WTC11 (cell line): ENCODE measurements around the gene INSYN1. TPM values are rescaled to one million over a fixed set of nuclear protein-coding genes. Genes with fewer than 3 reads are reported as not detected.

Source experiments
- ATAC-seq: fragments of 200-7000 bp; cut with Tn5 transposase; 2 replicates; pipeline ENCODE4 v1.10.0; 2021; ENCODE audit warnings: mild to moderate bottlenecking, moderate library complexity
- CTCF ChIA-PET: fragments of 300-600 bp; sonication (Branson Sonifier 250); formaldehyde crosslinking; loops from one replicate; lab custom pipeline; 2021; ENCODE audit warnings: antibody characterized with exemption; lab: Charles Lee
- POLR2A ChIA-PET: fragments of 350-600 bp; sonication (Branson Sonifier 250); formaldehyde crosslinking; loops from one replicate; lab custom pipeline; 2021; ENCODE audit warnings: antibody characterized with exemption; lab: Charles Lee
- DNase-seq: peaks from one replicate; pipeline ENCODE4 v3.0.0; 2021; ENCODE audit warnings: low spot score
- H3K27ac Mint-ChIP-seq: 2 replicates; pipeline ENCODE4 v1.8.0; 2021; ENCODE audit warnings: mixed read lengths
- H3K27me3 Mint-ChIP-seq: 2 replicates; pipeline ENCODE4 v1.8.0; 2021; ENCODE audit warnings: low read depth, mild to moderate bottlenecking, moderate library complexity, mixed read lengths
- H3K36me3 Mint-ChIP-seq: 2 replicates; pipeline ENCODE4 v1.8.0; 2021; ENCODE audit warnings: mixed read lengths
- H3K4me1 Mint-ChIP-seq: 2 replicates; pipeline ENCODE4 v1.8.0; 2022; ENCODE audit warnings: mixed read lengths
- H3K4me3 Mint-ChIP-seq: 2 replicates; pipeline ENCODE4 v1.8.0; 2021; ENCODE audit warnings: mild to moderate bottlenecking, moderate library complexity, mixed read lengths
- H3K9me3 Mint-ChIP-seq: 2 replicates; pipeline ENCODE4 v1.8.0; 2021; ENCODE audit warnings: mixed read lengths
- ATF1 ChIP-seq: sonication (generic); formaldehyde crosslinking; IDR thresholded peaks from 2 replicates; pipeline ENCODE4 v1.8.1; 2023; ENCODE audit warnings: mild to moderate bottlenecking, moderate library complexity, missing genetic modification reagents
- GRHL2 ChIP-seq: fragments of 250-450 bp; sonication (Bioruptor Pico); IDR thresholded peaks from 2 replicates; pipeline ENCODE4 v1.8.0; 2022; ENCODE audit warnings: mild to moderate bottlenecking, moderate library complexity; ENCODE audit not compliant: insufficient replicate concordance, severe bottlenecking
- NR1H2 ChIP-seq: sonication (generic); formaldehyde crosslinking; IDR thresholded peaks from 2 replicates; pipeline ENCODE4 v1.9.0; 2021; ENCODE audit warnings: mild to moderate bottlenecking, moderate library complexity, missing genetic modification reagents
- TP53 ChIP-seq: sonication (generic); formaldehyde crosslinking; IDR thresholded peaks from 2 replicates; pipeline ENCODE4 v1.8.1; 2023; ENCODE audit warnings: mild to moderate bottlenecking, missing genetic modification reagents
- ZBTB21 ChIP-seq: sonication (generic); formaldehyde crosslinking; IDR thresholded peaks from 2 replicates; pipeline ENCODE4 v1.8.1; 2023; ENCODE audit warnings: mild to moderate bottlenecking, missing genetic modification reagents, borderline replicate concordance
- ZNF232 ChIP-seq: sonication (generic); formaldehyde crosslinking; IDR thresholded peaks from 2 replicates; pipeline ENCODE4 v1.8.0; 2022; ENCODE audit warnings: mild to moderate bottlenecking, missing genetic modification reagents
- total RNA-seq: library from RNA; stranded (reverse); gene quantifications from 3 replicates; pipeline ENCODE4 v1.2.3, GENCODE V29; 2021
- TF ChIP-seq, protein P1 (sequence below): sonication (generic); formaldehyde crosslinking; IDR thresholded peaks from 2 replicates; pipeline ENCODE4 v1.8.1; 2023; ENCODE audit warnings: mild to moderate bottlenecking, missing genetic modification reagents, moderate library complexity
- TF ChIP-seq, protein P2 (sequence below): sonication (generic); formaldehyde crosslinking; IDR thresholded peaks from 2 replicates; pipeline ENCODE4 v1.8.1; 2022; ENCODE audit warnings: low read depth, mild to moderate bottlenecking, moderate library complexity, missing genetic modification reagents, borderline replicate concordance
- TF ChIP-seq, protein P3 (sequence below): sonication (generic); formaldehyde crosslinking; IDR thresholded peaks from 2 replicates; pipeline ENCODE4 v1.8.0; 2022; ENCODE audit warnings: missing genetic modification reagents
- TF ChIP-seq, protein P4 (sequence below): sonication (generic); formaldehyde crosslinking; IDR thresholded peaks from 2 replicates; pipeline ENCODE4 v1.8.1; 2023; ENCODE audit warnings: mild to moderate bottlenecking, missing genetic modification reagents
- TF ChIP-seq, protein P5 (sequence below): fragments of 250-450 bp; sonication (Bioruptor Pico); IDR thresholded peaks from 2 replicates; pipeline ENCODE4 v1.9.0; 2021; ENCODE audit warnings: mild to moderate bottlenecking
- TF ChIP-seq, protein P6 (sequence below): sonication (generic); formaldehyde crosslinking; IDR thresholded peaks from 2 replicates; pipeline ENCODE4 v1.8.1; 2022; ENCODE audit warnings: missing genetic modification reagents, borderline replicate concordance

INSYN1 gene
- total RNA-seq, 1 experiment from 2014 or later = 11.9 TPM

DNA sequence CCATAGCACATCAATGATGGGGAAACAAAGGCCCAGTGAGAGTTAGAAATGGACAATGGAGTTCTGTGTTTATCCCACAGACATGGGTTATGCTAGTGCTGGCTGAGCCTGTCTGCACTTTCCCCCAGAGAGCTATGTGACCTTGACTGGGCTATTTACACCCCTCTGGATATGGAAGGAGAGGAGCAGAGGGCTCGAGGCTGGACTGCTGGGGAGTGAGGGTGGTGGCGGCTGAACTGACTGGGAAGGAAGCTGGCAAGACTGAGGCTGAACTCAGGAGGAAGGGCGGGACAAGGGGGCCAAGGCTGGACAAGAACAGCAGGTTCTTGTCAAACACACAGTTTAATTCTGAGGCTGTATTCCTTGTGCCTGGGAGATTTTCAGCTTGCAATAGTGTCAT lies 10.8 kb upstream of the INSYN1 start:
- no peak for ATAC-seq
- no peak overlapping the region for H3K4me3 Mint-ChIP-seq
- H3K27ac Mint-ChIP-seq = no peak overlapping the region
- CTCF ChIA-PET = interaction anchor here (0.7 to 1.3 kb wide), 2 partner anchors 10 to 103 kb away, joined by 3 to 4 read pairs; no protein-coding TSS in a partner anchor
- H3K9me3 Mint-ChIP-seq = peaks cover 6% of the 10 kb centered on the region
- TF ChIP-seq, protein P1, sequence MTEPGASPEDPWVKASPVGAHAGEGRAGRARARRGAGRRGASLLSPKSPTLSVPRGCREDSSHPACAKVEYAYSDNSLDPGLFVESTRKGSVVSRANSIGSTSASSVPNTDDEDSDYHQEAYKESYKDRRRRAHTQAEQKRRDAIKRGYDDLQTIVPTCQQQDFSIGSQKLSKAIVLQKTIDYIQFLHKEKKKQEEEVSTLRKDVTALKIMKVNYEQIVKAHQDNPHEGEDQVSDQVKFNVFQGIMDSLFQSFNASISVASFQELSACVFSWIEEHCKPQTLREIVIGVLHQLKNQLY (CRISPR knock-in tag) = no peak
- no peak for TF ChIP-seq NR1H2 (CRISPR knock-in tag)
- TF ChIP-seq GRHL2 (CRISPR knock-in tag) = no peak
- TF ChIP-seq, protein P2, sequence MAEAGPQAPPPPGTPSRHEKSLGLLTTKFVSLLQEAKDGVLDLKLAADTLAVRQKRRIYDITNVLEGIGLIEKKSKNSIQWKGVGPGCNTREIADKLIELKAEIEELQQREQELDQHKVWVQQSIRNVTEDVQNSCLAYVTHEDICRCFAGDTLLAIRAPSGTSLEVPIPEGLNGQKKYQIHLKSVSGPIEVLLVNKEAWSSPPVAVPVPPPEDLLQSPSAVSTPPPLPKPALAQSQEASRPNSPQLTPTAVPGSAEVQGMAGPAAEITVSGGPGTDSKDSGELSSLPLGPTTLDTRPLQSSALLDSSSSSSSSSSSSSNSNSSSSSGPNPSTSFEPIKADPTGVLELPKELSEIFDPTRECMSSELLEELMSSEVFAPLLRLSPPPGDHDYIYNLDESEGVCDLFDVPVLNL = no peak
- TF ChIP-seq, protein P3, sequence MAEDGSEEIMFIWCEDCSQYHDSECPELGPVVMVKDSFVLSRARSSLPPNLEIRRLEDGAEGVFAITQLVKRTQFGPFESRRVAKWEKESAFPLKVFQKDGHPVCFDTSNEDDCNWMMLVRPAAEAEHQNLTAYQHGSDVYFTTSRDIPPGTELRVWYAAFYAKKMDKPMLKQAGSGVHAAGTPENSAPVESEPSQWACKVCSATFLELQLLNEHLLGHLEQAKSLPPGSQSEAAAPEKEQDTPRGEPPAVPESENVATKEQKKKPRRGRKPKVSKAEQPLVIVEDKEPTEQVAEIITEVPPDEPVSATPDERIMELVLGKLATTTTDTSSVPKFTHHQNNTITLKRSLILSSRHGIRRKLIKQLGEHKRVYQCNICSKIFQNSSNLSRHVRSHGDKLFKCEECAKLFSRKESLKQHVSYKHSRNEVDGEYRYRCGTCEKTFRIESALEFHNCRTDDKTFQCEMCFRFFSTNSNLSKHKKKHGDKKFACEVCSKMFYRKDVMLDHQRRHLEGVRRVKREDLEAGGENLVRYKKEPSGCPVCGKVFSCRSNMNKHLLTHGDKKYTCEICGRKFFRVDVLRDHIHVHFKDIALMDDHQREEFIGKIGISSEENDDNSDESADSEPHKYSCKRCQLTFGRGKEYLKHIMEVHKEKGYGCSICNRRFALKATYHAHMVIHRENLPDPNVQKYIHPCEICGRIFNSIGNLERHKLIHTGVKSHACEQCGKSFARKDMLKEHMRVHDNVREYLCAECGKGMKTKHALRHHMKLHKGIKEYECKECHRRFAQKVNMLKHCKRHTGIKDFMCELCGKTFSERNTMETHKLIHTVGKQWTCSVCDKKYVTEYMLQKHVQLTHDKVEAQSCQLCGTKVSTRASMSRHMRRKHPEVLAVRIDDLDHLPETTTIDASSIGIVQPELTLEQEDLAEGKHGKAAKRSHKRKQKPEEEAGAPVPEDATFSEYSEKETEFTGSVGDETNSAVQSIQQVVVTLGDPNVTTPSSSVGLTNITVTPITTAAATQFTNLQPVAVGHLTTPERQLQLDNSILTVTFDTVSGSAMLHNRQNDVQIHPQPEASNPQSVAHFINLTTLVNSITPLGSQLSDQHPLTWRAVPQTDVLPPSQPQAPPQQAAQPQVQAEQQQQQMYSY (CRISPR knock-in tag) = no peak
- TF ChIP-seq, protein P4, sequence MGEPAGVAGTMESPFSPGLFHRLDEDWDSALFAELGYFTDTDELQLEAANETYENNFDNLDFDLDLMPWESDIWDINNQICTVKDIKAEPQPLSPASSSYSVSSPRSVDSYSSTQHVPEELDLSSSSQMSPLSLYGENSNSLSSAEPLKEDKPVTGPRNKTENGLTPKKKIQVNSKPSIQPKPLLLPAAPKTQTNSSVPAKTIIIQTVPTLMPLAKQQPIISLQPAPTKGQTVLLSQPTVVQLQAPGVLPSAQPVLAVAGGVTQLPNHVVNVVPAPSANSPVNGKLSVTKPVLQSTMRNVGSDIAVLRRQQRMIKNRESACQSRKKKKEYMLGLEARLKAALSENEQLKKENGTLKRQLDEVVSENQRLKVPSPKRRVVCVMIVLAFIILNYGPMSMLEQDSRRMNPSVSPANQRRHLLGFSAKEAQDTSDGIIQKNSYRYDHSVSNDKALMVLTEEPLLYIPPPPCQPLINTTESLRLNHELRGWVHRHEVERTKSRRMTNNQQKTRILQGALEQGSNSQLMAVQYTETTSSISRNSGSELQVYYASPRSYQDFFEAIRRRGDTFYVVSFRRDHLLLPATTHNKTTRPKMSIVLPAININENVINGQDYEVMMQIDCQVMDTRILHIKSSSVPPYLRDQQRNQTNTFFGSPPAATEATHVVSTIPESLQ (CRISPR knock-in tag) = no peak
- TF ChIP-seq, protein P5, sequence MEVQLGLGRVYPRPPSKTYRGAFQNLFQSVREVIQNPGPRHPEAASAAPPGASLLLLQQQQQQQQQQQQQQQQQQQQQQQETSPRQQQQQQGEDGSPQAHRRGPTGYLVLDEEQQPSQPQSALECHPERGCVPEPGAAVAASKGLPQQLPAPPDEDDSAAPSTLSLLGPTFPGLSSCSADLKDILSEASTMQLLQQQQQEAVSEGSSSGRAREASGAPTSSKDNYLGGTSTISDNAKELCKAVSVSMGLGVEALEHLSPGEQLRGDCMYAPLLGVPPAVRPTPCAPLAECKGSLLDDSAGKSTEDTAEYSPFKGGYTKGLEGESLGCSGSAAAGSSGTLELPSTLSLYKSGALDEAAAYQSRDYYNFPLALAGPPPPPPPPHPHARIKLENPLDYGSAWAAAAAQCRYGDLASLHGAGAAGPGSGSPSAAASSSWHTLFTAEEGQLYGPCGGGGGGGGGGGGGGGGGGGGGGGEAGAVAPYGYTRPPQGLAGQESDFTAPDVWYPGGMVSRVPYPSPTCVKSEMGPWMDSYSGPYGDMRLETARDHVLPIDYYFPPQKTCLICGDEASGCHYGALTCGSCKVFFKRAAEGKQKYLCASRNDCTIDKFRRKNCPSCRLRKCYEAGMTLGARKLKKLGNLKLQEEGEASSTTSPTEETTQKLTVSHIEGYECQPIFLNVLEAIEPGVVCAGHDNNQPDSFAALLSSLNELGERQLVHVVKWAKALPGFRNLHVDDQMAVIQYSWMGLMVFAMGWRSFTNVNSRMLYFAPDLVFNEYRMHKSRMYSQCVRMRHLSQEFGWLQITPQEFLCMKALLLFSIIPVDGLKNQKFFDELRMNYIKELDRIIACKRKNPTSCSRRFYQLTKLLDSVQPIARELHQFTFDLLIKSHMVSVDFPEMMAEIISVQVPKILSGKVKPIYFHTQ (CRISPR knock-in tag) = no peak
- no peak for TF ChIP-seq ZNF232 (CRISPR knock-in tag)
- TF ChIP-seq, protein P6, sequence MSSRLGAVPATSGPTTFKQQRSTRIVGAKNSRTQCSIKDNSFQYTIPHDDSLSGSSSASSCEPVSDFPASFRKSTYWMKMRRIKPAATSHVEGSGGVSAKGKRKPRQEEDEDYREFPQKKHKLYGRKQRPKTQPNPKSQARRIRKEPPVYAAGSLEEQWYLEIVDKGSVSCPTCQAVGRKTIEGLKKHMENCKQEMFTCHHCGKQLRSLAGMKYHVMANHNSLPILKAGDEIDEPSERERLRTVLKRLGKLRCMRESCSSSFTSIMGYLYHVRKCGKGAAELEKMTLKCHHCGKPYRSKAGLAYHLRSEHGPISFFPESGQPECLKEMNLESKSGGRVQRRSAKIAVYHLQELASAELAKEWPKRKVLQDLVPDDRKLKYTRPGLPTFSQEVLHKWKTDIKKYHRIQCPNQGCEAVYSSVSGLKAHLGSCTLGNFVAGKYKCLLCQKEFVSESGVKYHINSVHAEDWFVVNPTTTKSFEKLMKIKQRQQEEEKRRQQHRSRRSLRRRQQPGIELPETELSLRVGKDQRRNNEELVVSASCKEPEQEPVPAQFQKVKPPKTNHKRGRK (CRISPR knock-in tag) = no peak
- no peak for TF ChIP-seq ZBTB21 (CRISPR knock-in tag)
- no peak for TF ChIP-seq TP53 (CRISPR knock-in tag)
- TF ChIP-seq ATF1 (CRISPR knock-in tag) = no peak
- TF ChIP-seq, all 79 proteins: peak for 0
- H3K4me1 Mint-ChIP-seq = peaks cover 14% of the 10 kb centered on the region
- DNase-seq = no peak
- no peaks in the 10 kb centered on the region for H3K36me3 Mint-ChIP-seq
- POLR2A ChIA-PET = no interaction called here
- H3K27me3 Mint-ChIP-seq = no peaks in the 10 kb centered on the region; the same call in 1 of the 2 replicates
